Activated CD4-positive, alpha-beta T cell treated with anti-CD3 and anti-CD28 coated beads, Interleukin-2, amount 10 ng/mL, durations not matched to agents 24 days and 14 days (primary cell): Measurements from ENCODE around the gene RPRD1B. TPM values are rescaled to one million over a fixed set of nuclear protein-coding genes. Genes with fewer than 3 reads are reported as not detected.

Experiments
- DNase-seq: peaks from one replicate; pipeline ENCODE4 v3.0.0; 2022
- H3K27ac Mint-ChIP-seq: one replicate; pipeline ENCODE4 v1.8.0; 2022; ENCODE audit warnings: mild to moderate bottlenecking, mixed read lengths
- H3K27me3 Mint-ChIP-seq: one replicate; pipeline ENCODE4 v1.8.0; 2022; ENCODE audit warnings: mixed read lengths
- H3K36me3 Mint-ChIP-seq: one replicate; pipeline ENCODE4 v1.8.0; 2022; ENCODE audit warnings: low read depth, mild to moderate bottlenecking, mixed read lengths
- H3K4me1 Mint-ChIP-seq: one replicate; pipeline ENCODE4 v1.8.0; 2021; ENCODE audit warnings: mixed read lengths
- H3K4me3 Mint-ChIP-seq: one replicate; pipeline ENCODE4 v1.8.0; 2022; ENCODE audit warnings: mild to moderate bottlenecking, moderate library complexity, mixed read lengths
- H3K9me3 Mint-ChIP-seq: one replicate; pipeline ENCODE4 v1.8.0; 2021; ENCODE audit warnings: mixed read lengths
- intact Hi-C: fragments of 100-400 bp; cut with micrococcal nuclease; formaldehyde crosslinking; loops from one replicate; pipeline ENCODE4 v1.15.1; 2023
- total RNA-seq: library from RNA; stranded (reverse); gene quantifications from 2 replicates; pipeline ENCODE4 v1.2.3, GENCODE V29; 2022

Gene RPRD1B
- total RNA-seq, 1 donor from 2014 or later: 49.8 TPM

- Mint-ChIP-seq H3K4me3 (peak overlapping the region; percentile 98), H3K27me3 (no peaks in the 10 kb centered on the region), H3K36me3 (peaks cover 28% of the 10 kb centered on the region), H3K9me3 (no peaks in the 10 kb centered on the region), H3K27ac (peak overlapping the region; percentile 99), H3K4me1 (peaks cover 45% of the 10 kb centered on the region)
- DNase-seq: no peak
- intact Hi-C loops: no loop called here
Measured at GRCh38 chr20:38034961-38035360, 1.4 kb downstream of the RPRD1B start.

- intact Hi-C loops: no loop called here
- Mint-ChIP-seq H3K27me3 (no peaks in the 10 kb centered on the region), H3K36me3 (peaks cover 28% of the 10 kb centered on the region), H3K4me1 (peaks cover 36% of the 10 kb centered on the region), H3K4me3 (no peak overlapping the region), H3K9me3 (no peaks in the 10 kb centered on the region), H3K27ac (no peak overlapping the region)
- DNase-seq: no peak
Measured at GRCh38 chr20:38036366-38036765, 2.8 kb downstream of the RPRD1B start.

GRCh38 chr20:38040276-38040675, 6.7 kb downstream of the RPRD1B start:
- H3K36me3 Mint-ChIP-seq: peaks cover 48% of the 10 kb centered on the region
- DNase-seq: no peak
- no peak overlapping the region for H3K4me3 Mint-ChIP-seq
- no peaks in the 10 kb centered on the region for H3K9me3 Mint-ChIP-seq
- peaks cover 31% of the 10 kb centered on the region for H3K4me1 Mint-ChIP-seq
- no peak overlapping the region for H3K27ac Mint-ChIP-seq
- intact Hi-C loops: no loop called here
- no peaks in the 10 kb centered on the region for H3K27me3 Mint-ChIP-seq

- H3K36me3 Mint-ChIP-seq: peaks cover 51% of the 10 kb centered on the region
- no peak for DNase-seq
Measured at GRCh38 chr20:38043512-38044300, 10.2 kb downstream of the RPRD1B start.

GRCh38 chr20:38044685-38045084, 11.1 kb downstream of the RPRD1B start:
- Mint-ChIP-seq H3K4me3 (no peak overlapping the region), H3K27me3 (no peaks in the 10 kb centered on the region), H3K27ac (no peak overlapping the region), H3K4me1 (peaks cover 29% of the 10 kb centered on the region), H3K36me3 (peaks cover 52% of the 10 kb centered on the region), H3K9me3 (no peaks in the 10 kb centered on the region)
- intact Hi-C loops: no loop called here
- DNase-seq: no peak

More at GRCh38 chr20:38043512-38044300, 10.2 kb downstream of the RPRD1B start:
- Mint-ChIP-seq H3K4me3 (no peak overlapping the region), H3K9me3 (no peaks in the 10 kb centered on the region), H3K27ac (peak overlapping the region; percentile 78), H3K27me3 (no peaks in the 10 kb centered on the region), H3K4me1 (peaks cover 27% of the 10 kb centered on the region)
- intact Hi-C loops: no loop called here

GRCh38 chr20:38046572-38046971, 13.0 kb downstream of the RPRD1B start:
- Mint-ChIP-seq H3K4me1 (peaks cover 41% of the 10 kb centered on the region), H3K27me3 (no peaks in the 10 kb centered on the region), H3K36me3 (peaks cover 56% of the 10 kb centered on the region), H3K9me3 (no peaks in the 10 kb centered on the region), H3K4me3 (no peak overlapping the region), H3K27ac (peak overlapping the region; percentile 82)
- DNase-seq: no peak
- intact Hi-C loops: no loop called here

- Mint-ChIP-seq H3K36me3 (peaks cover 41% of the 10 kb centered on the region), H3K4me3 (no peak overlapping the region), H3K9me3 (no peaks in the 10 kb centered on the region), H3K27me3 (no peaks in the 10 kb centered on the region), H3K4me1 (peaks cover 32% of the 10 kb centered on the region), H3K27ac (peak overlapping the region; percentile 55)
- no peak for DNase-seq
- intact Hi-C loops: no loop called here
Measured at GRCh38 chr20:38049800-38050199, 16.3 kb downstream of the RPRD1B start.

GRCh38 chr20:38050686-38051085, 17.1 kb downstream of the RPRD1B start:
- intact Hi-C loops: no loop called here
- H3K9me3 Mint-ChIP-seq: no peaks in the 10 kb centered on the region
- peaks cover 42% of the 10 kb centered on the region for H3K36me3 Mint-ChIP-seq
- H3K27me3 Mint-ChIP-seq: no peaks in the 10 kb centered on the region
- H3K4me1 Mint-ChIP-seq: peaks cover 35% of the 10 kb centered on the region
- DNase-seq: no peak
- H3K27ac Mint-ChIP-seq: peak overlapping the region; percentile 13
- H3K4me3 Mint-ChIP-seq: no peak overlapping the region

- intact Hi-C loops: no loop called here
Measured at GRCh38 chr20:38052870-38053269, 19.3 kb downstream of the RPRD1B start.

GRCh38 chr20:38054647-38055046, 21.1 kb downstream of the RPRD1B start:
- Mint-ChIP-seq H3K4me1 (peaks cover 29% of the 10 kb centered on the region), H3K36me3 (peaks cover 41% of the 10 kb centered on the region), H3K27me3 (no peaks in the 10 kb centered on the region), H3K9me3 (no peaks in the 10 kb centered on the region), H3K4me3 (no peak overlapping the region), H3K27ac (no peak overlapping the region)
- intact Hi-C loops: no loop called here
- no peak for DNase-seq

More at GRCh38 chr20:38052870-38053269, 19.3 kb downstream of the RPRD1B start:
- no peaks in the 10 kb centered on the region for H3K9me3 Mint-ChIP-seq
- peaks cover 41% of the 10 kb centered on the region for H3K36me3 Mint-ChIP-seq
- H3K27ac Mint-ChIP-seq: peak overlapping the region; percentile 39
- no peak for DNase-seq
- no peaks in the 10 kb centered on the region for H3K27me3 Mint-ChIP-seq
- H3K4me1 Mint-ChIP-seq: peaks cover 31% of the 10 kb centered on the region
- H3K4me3 Mint-ChIP-seq: no peak overlapping the region

GRCh38 chr20:38055294-38055693, 21.7 kb downstream of the RPRD1B start:
- intact Hi-C loops: no loop called here
- Mint-ChIP-seq H3K4me3 (no peak overlapping the region), H3K27me3 (no peaks in the 10 kb centered on the region), H3K27ac (peak overlapping the region; percentile 65), H3K9me3 (no peaks in the 10 kb centered on the region), H3K4me1 (peaks cover 23% of the 10 kb centered on the region), H3K36me3 (peaks cover 41% of the 10 kb centered on the region)
- DNase-seq: no peak

GRCh38 chr20:38055848-38056247, 22.3 kb downstream of the RPRD1B start:
- no peaks in the 10 kb centered on the region for H3K27me3 Mint-ChIP-seq
- peaks cover 22% of the 10 kb centered on the region for H3K4me1 Mint-ChIP-seq
- no peaks in the 10 kb centered on the region for H3K9me3 Mint-ChIP-seq
- no peak overlapping the region for H3K4me3 Mint-ChIP-seq
- H3K36me3 Mint-ChIP-seq: peaks cover 43% of the 10 kb centered on the region
- intact Hi-C loops: no loop called here
- H3K27ac Mint-ChIP-seq: peak overlapping the region; percentile 2
- DNase-seq: no peak

- Mint-ChIP-seq H3K36me3 (peaks cover 35% of the 10 kb centered on the region), H3K4me3 (peak overlapping the region; percentile 22), H3K27ac (peak overlapping the region; percentile 80), H3K4me1 (peaks cover 19% of the 10 kb centered on the region), H3K27me3 (no peaks in the 10 kb centered on the region), H3K9me3 (no peaks in the 10 kb centered on the region)
- intact Hi-C loops: loop anchor here (1.0 kb wide), 2 partner anchors 108 to 164 kb away; partner anchors contain the start of gene TGM2
- DNase-seq: peak; percentile 92
Measured at GRCh38 chr20:38057351-38057972, 23.9 kb downstream of the RPRD1B start.

- Mint-ChIP-seq H3K4me1 (peaks cover 14% of the 10 kb centered on the region), H3K4me3 (no peak overlapping the region), H3K9me3 (no peaks in the 10 kb centered on the region), H3K36me3 (peaks cover 32% of the 10 kb centered on the region), H3K27ac (no peak overlapping the region), H3K27me3 (no peaks in the 10 kb centered on the region)
- intact Hi-C loops: no loop called here
- DNase-seq: no peak
Measured at GRCh38 chr20:38059832-38060231, 26.3 kb downstream of the RPRD1B start.
